Gastrocnemius medialis (tissue), 4 donors: ENCODE measurements around the gene CD34.

Experiments used
- CTCF ChIP-seq, 5 experiments: fragments of 450-650 bp in 3 of 5; fragments of 200-600 bp in 2 of 5; sonication (generic) in 2 of 5; IDR thresholded peaks in 4 of 5; conservative IDR thresholded peaks in 1 of 5; 1 replicate in 4 of 5; 2 replicates in 1 of 5; pipeline ENCODE4 v1.5.1; 2016 to 2019; ENCODE audit warnings: antibody characterized with exemption in 5 of 5, mild to moderate bottlenecking in 3 of 5, moderate library complexity in 3 of 5
- POLR2A ChIP-seq, 2 donors: fragments of 450-650 bp; IDR thresholded peaks; one replicate each; pipeline ENCODE4 v1.6.1; 2017; ENCODE audit warnings: antibody characterized with exemption in 2 of 2, mild to moderate bottlenecking in 2 of 2, moderate library complexity in 2 of 2

- TF ChIP-seq CTCF (IDR thresholded peaks at IDR 0.05 in 4 of 5, conservative IDR thresholded peaks at IDR 0.05 in 1 of 5) = no peak
- no peak for TF ChIP-seq POLR2A (IDR thresholded peaks at IDR 0.05)
These were observed 73.3 kb downstream of the CD34 start for GRCh38 chr1:207837673-207838072.
